GM06990 (cell line): ENCODE measurements around the gene KCTD19.

Experiments
- DNase-seq: peaks from one replicate; pipeline ENCODE4 v3.0.0-alpha.2; 2011; ENCODE audit not compliant: insufficient read length; ENCODE audit errors: extremely low read depth
- H3K27me3 ChIP-seq: replicated peaks from 2 replicates; pipeline ENCODE4 v1.6.0; 2011; ENCODE audit warnings: low read length; ENCODE audit not compliant: control insufficient read depth, insufficient read depth
- H3K36me3 ChIP-seq: 2 replicates; pipeline ENCODE4 v1.5.1; 2011; ENCODE audit warnings: low read length; ENCODE audit not compliant: control insufficient read depth, insufficient read depth
- H3K4me3 ChIP-seq: replicated peaks from 2 replicates; pipeline ENCODE4 v1.5.1; 2011; ENCODE audit warnings: low read depth, mild to moderate bottlenecking, control low read depth, low read length
- CTCF ChIP-seq: IDR thresholded peaks from 2 replicates; pipeline ENCODE4 v1.5.1; 2011; ENCODE audit warnings: low read length, control low read depth, mild to moderate bottlenecking, inconsistent platforms; ENCODE audit not compliant: insufficient read depth, poor library complexity, severe bottlenecking

Gene KCTD19

GRCh38 chr16:67333315-67333714, 6.8 kb upstream of the KCTD19 start:
- no peaks in the 10 kb centered on the region for H3K36me3 ChIP-seq
- TF ChIP-seq CTCF, result no peak
- no peaks in the 10 kb centered on the region for H3K27me3 ChIP-seq
- DNase-seq, result no peak
- H3K4me3 ChIP-seq, result no peak overlapping the region

GRCh38 chr16:67329901-67330300, 3.4 kb upstream of the KCTD19 start:
- Histone ChIP-seq H3K36me3 (no peaks in the 10 kb centered on the region), H3K27me3 (no peaks in the 10 kb centered on the region), H3K4me3 (no peak overlapping the region)
- no peak for TF ChIP-seq CTCF
- no peak for DNase-seq

- Histone ChIP-seq H3K36me3 (no peaks in the 10 kb centered on the region), H3K4me3 (no peak overlapping the region), H3K27me3 (no peaks in the 10 kb centered on the region)
- DNase-seq, result no peak
- no peak for TF ChIP-seq CTCF
Measured at GRCh38 chr16:67327743-67328142, 1.2 kb upstream of the KCTD19 start.

- TF ChIP-seq CTCF, result no peak
- DNase-seq, result no peak
- no peaks in the 10 kb centered on the region for H3K27me3 ChIP-seq
- H3K4me3 ChIP-seq, result peak overlapping the region; percentile 61
- no peaks in the 10 kb centered on the region for H3K36me3 ChIP-seq
Measured at GRCh38 chr16:67326115-67326471, 448 bp downstream of the KCTD19 start.

GRCh38 chr16:67317853-67318252, 8.7 kb downstream of the KCTD19 start:
- DNase-seq, result no peak
- Histone ChIP-seq H3K4me3 (no peak overlapping the region), H3K36me3 (no peaks in the 10 kb centered on the region), H3K27me3 (no peaks in the 10 kb centered on the region)
- TF ChIP-seq CTCF, result no peak

- Histone ChIP-seq H3K36me3 (no peaks in the 10 kb centered on the region), H3K4me3 (no peak overlapping the region), H3K27me3 (no peaks in the 10 kb centered on the region)
- TF ChIP-seq CTCF, result no peak
- no peak for DNase-seq
Measured at GRCh38 chr16:67312719-67313118, 13.8 kb downstream of the KCTD19 start.
